Adrenal gland (tissue), 12 donors: Measurements from ENCODE around the gene PLAU. TPM values are rescaled to one million over a fixed set of nuclear protein-coding genes. Genes with fewer than 3 reads are reported as not detected.
A peak's percentile ranks its signal among the peaks of the same experiment; 100 is the strongest.

Experiments
- DNase-seq, 7 donors: peaks; one replicate each; pipeline ENCODE4 v3.0.0-alpha.2; 2019 to 2020
- H3K27ac ChIP-seq, 5 donors: fragments of 200-600 bp; sonication (generic) in 4 of 5; 1 replicate in 3 of 5; 2 replicates in 2 of 5; pipeline versions ENCODE4 v1.5.1 to v1.8.0; 2016 to 2020; ENCODE audit warnings: mild to moderate bottlenecking in 1 of 5
- H3K27me3 ChIP-seq: fragments of 200-600 bp; 2 replicates; pipeline ENCODE4 v1.8.0; 2021
- H3K36me3 ChIP-seq, 2 donors: fragments of 200-600 bp; replicated peaks in 1 of 2; 1 replicate in 1 of 2; 2 replicates in 1 of 2; pipeline versions ENCODE4 v1.5.1 to v1.8.0; 2018 to 2022
- H3K4me1 ChIP-seq, 2 donors: fragments of 200-600 bp; replicated peaks in 1 of 2; 1 replicate in 1 of 2; 2 replicates in 1 of 2; pipeline versions ENCODE4 v1.5.1 to v1.8.0; 2018 to 2021
- H3K4me3 ChIP-seq, 4 donors: fragments of 200-600 bp; sonication (generic) in 3 of 4; one replicate each; pipeline ENCODE4 v1.5.1; 2016 to 2018
- H3K9me3 ChIP-seq, 3 donors: fragments of 200-600 bp; sonication (generic) in 1 of 3; replicated peaks in 1 of 3; 1 replicate in 2 of 3; 2 replicates in 1 of 3; pipeline versions ENCODE4 v1.5.1 to v1.8.0; 2016 to 2021
- POLR2A ChIP-seq, 2 donors: fragments of 450-650 bp; IDR thresholded peaks; one replicate each; pipeline ENCODE4 v1.6.1; 2017; ENCODE audit warnings: antibody characterized with exemption in 2 of 2, mild to moderate bottlenecking in 2 of 2, moderate library complexity in 1 of 2
- WGBS, 4 donors: extraction: QIAGEN DNeasy Blood & Tissue Kit in 2 of 4; methylation state at CpG; one replicate each; pipeline versions ENCODE4 v1.1.5 to v1.1.7; 2013 to 2017; 5-methylcytosine and 5-hydroxymethylcytosine counted together
- intact Hi-C, 2 donors: fragments of 100-400 bp; cut with DNase I; formaldehyde crosslinking; loops; one replicate each; pipeline versions ENCODE4 v1.14.1 to v1.15.0; 2022 to 2023
- polyA plus RNA-seq, 3 donors: library from polyadenylated mRNA; stranded (reverse); fragments of 200-250 nt in 2 of 3; fragments of 350-450 nt in 1 of 3; fragmentation: Illumina TruSeq in 1 of 3; extraction: RNeasy Lipid Tissue Mini Kit (QIAGEN cat#74804) in 1 of 3; gene quantifications; one replicate each; pipeline ENCODE4 v1.2.3, GENCODE V29; 2013 to 2014
- total RNA-seq, 9 donors: library from RNA; depleted of rRNA in 4 of 9; stranded (reverse); fragments of >200 nt in 4 of 9; fragments of 120-200 nt in 1 of 9; fragmentation: NEBNext Ultra II Directional in 1 of 9; extraction: Animal tissue kit (Norgen Biotek cat#: 25700) in 1 of 9; gene quantifications; one replicate each; pipeline versions ENCODE4 v1.1.0 to v1.2.4, GENCODE V29; 2013 to 2023
- TF ChIP-seq, protein P1 (sequence below), 6 experiments: fragments of 450-650 bp in 4 of 6; fragments of 200-600 bp in 2 of 6; sonication (generic) in 1 of 6; IDR thresholded peaks; 1 replicate in 5 of 6; 2 replicates in 1 of 6; pipeline versions ENCODE4 v1.5.1 to v1.8.0; 2016 to 2021; ENCODE audit warnings: antibody characterized with exemption in 6 of 6, mild to moderate bottlenecking in 2 of 6, moderate library complexity in 1 of 6
- donor health status: healthy with polysubstance abuse.
- donor health status: Bipolar disorder and iron deficiency.
- donor health status: DM: yes; HTN: yes; CAD: no.
- donor health status: DM: no; HTN: no; CAD: no.
- donor health status: DM: no; HTN: no; CAD: no.
- donor health status: DM: yes; HTN: yes; CAD: no.

PLAU gene
- total and polyA plus RNA-seq, 12 donors = 0.94 to 19.4 (median 6.9) TPM

GRCh38 chr10:73908853-73909539 lies 1.9 kb upstream of the PLAU start:
- no peaks in the 10 kb centered on the region for H3K36me3 ChIP-seq
- peak overlapping the region in 2 of 5 donors; percentile 3 to 62 for H3K27ac ChIP-seq
- no peaks in the 10 kb centered on the region for H3K9me3 ChIP-seq
- peaks cover 3% of the 10 kb centered on the region for H3K27me3 ChIP-seq
- intact Hi-C loops = no loop called here
- peak in 6 of 7 donors; percentile 25 to 53 (median 34) for DNase-seq
- TF ChIP-seq POLR2A (IDR thresholded peaks at IDR 0.05) = no peak
- TF ChIP-seq, protein P1, sequence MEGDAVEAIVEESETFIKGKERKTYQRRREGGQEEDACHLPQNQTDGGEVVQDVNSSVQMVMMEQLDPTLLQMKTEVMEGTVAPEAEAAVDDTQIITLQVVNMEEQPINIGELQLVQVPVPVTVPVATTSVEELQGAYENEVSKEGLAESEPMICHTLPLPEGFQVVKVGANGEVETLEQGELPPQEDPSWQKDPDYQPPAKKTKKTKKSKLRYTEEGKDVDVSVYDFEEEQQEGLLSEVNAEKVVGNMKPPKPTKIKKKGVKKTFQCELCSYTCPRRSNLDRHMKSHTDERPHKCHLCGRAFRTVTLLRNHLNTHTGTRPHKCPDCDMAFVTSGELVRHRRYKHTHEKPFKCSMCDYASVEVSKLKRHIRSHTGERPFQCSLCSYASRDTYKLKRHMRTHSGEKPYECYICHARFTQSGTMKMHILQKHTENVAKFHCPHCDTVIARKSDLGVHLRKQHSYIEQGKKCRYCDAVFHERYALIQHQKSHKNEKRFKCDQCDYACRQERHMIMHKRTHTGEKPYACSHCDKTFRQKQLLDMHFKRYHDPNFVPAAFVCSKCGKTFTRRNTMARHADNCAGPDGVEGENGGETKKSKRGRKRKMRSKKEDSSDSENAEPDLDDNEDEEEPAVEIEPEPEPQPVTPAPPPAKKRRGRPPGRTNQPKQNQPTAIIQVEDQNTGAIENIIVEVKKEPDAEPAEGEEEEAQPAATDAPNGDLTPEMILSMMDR (IDR thresholded peaks at IDR 0.05) = no peak
- no peak overlapping the region for H3K4me3 ChIP-seq
- peaks cover 0 to 23% of the 10 kb centered on the region in 2 donors for H3K4me1 ChIP-seq
- WGBS, 4 donors = 34 to 51% (median 39%) methylated on average over 8 to 10 of the region's 10 CpGs

- Histone ChIP-seq H3K36me3 (no peaks in the 10 kb centered on the region), H3K4me3 (no peak overlapping the region), H3K4me1 (peaks cover 0 to 23% of the 10 kb centered on the region in 2 donors), H3K27ac (peak overlapping the region in 2 of 5 donors; percentile 3 to 62), H3K9me3 (no peaks in the 10 kb centered on the region), H3K27me3 (peaks cover 3% of the 10 kb centered on the region)
- TF ChIP-seq POLR2A (IDR thresholded peaks at IDR 0.05) = no peak
- TF ChIP-seq, protein P1 (IDR thresholded peaks at IDR 0.05) = no peak
- whole genome bisulfite sequencing, 4 donors = 70 to 84% (median 80%) methylated on average over 4 of the region's 4 CpGs
- DNase-seq = no peak
- intact Hi-C loops = no loop called here
Observed at GRCh38 chr10:73909540-73910115, 1.3 kb upstream of the PLAU start.

GRCh38 chr10:73910401-73910763 lies 550 bp upstream of the PLAU start:
- no peak for DNase-seq
- Histone ChIP-seq H3K36me3 (no peaks in the 10 kb centered on the region), H3K27ac (peak overlapping the region in 1 of 5 donors; percentile 65), H3K9me3 (no peaks in the 10 kb centered on the region), H3K4me3 (peak overlapping the region in 1 of 4 donors; percentile 58), H3K4me1 (peaks cover 0 to 23% of the 10 kb centered on the region in 2 donors), H3K27me3 (peaks cover 3% of the 10 kb centered on the region)
- no peak for TF ChIP-seq POLR2A (IDR thresholded peaks at IDR 0.05)
- TF ChIP-seq, protein P1 (IDR thresholded peaks at IDR 0.05) = no peak
- WGBS, 4 donors = 45 to 61% (median 53%) methylated on average over 8 to 9 of the region's 9 CpGs
- intact Hi-C loops = no loop called here

DNA sequence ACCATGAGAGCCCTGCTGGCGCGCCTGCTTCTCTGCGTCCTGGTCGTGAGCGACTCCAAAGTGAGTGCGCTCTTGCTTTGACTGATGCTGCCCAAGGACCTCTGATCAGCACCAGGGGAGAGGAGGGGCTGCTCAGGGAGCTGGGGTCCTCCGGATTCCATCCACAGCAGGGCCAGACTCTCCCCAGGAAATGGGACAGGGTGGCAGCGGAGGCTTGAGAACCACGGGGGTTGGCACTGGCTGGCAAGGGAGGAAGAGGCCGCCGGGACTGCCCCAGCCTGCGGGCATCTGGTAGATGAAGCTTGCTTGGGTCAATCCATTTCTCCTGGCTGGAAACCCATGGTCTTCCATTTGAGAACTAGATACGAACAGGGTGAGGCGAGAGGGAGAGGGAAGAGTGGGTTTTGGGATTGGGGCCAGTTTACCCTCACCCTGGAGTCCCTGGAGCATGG lies 647 bp downstream of the PLAU start:
- Histone ChIP-seq H3K27me3 (peaks cover 3% of the 10 kb centered on the region), H3K9me3 (no peaks in the 10 kb centered on the region), H3K27ac (peak overlapping the region in 2 of 5 donors; percentile 52 to 65), H3K36me3 (no peaks in the 10 kb centered on the region), H3K4me1 (peaks cover 0 to 20% of the 10 kb centered on the region in 2 donors), H3K4me3 (peak overlapping the region in 2 of 4 donors; percentile 56 to 58)
- WGBS, 4 donors = 14 to 37% (median 18%) methylated on average over 1 to 14 of the region's 14 CpGs
- peak in 1 of 7 donors; percentile 14 for DNase-seq
- intact Hi-C loops = no loop called here
- TF ChIP-seq, protein P1 (IDR thresholded peaks at IDR 0.05) = no peak
- TF ChIP-seq POLR2A (IDR thresholded peaks at IDR 0.05) = no peak
